Skeletal muscle satellite cell (primary cell): ENCODE data around the gene CDK14.
A peak's percentile ranks its signal among the peaks of the same experiment; 100 is the strongest.
"Not testable (repeated sequence)": the region's sequence is repeated elsewhere in the genome, so short reads cannot be mapped to it uniquely, and the experiment has no call there.

Source experiments
- H3K27me3 ChIP-seq: 2 replicates; pipeline ENCODE4 v1.7.0; 2013; ENCODE audit warnings: low read length; ENCODE audit not compliant: control insufficient read depth, insufficient read depth
- H3K36me3 ChIP-seq: 2 replicates; pipeline ENCODE4 v1.7.0; 2013; ENCODE audit warnings: mild to moderate bottlenecking, control low read depth, low read length; ENCODE audit not compliant: insufficient read depth
- H3K4me1 ChIP-seq: 2 replicates; pipeline ENCODE4 v1.7.0; 2013; ENCODE audit warnings: low read length; ENCODE audit not compliant: control insufficient read depth, insufficient read depth
- H3K4me2 ChIP-seq: 2 replicates; pipeline ENCODE4 v1.7.0; 2013; ENCODE audit warnings: mild to moderate bottlenecking, low read length
- H3K4me3 ChIP-seq: 2 replicates; pipeline ENCODE4 v1.7.0; 2013; ENCODE audit warnings: low read length
- H3K9ac ChIP-seq: 2 replicates; pipeline ENCODE4 v1.7.0; 2013; ENCODE audit warnings: mild to moderate bottlenecking, low read depth, low read length, moderate library complexity
- H3K9me3 ChIP-seq: replicated peaks from 2 replicates; pipeline ENCODE4 v1.7.0; 2013; ENCODE audit warnings: mild to moderate bottlenecking, control low read depth, low read length

Gene CDK14

DNA sequence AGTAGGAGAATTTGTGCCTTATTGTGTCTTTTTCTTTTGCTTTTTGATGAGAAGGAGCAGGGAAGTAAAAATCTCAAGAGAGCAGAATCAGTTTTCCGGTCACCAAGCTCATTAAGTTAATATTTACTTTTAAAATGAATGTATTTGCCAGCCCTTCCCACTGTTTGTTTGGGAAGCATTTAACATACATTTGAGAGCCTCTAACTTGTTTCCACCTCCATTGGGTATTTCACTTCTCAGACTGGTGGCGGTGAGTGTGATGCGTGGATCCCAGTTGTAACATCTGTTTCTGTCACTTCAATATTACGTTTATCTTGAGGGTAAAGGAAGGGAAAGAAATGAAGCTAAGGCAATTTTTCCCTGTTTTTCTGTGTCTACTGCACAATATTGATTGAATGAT lies 22.8 kb downstream of the CDK14 start:
- Histone ChIP-seq H3K4me1 (peaks cover 13% of the 10 kb centered on the region), H3K4me2 (no peak overlapping the region), H3K36me3 (no peaks in the 10 kb centered on the region)

DNA sequence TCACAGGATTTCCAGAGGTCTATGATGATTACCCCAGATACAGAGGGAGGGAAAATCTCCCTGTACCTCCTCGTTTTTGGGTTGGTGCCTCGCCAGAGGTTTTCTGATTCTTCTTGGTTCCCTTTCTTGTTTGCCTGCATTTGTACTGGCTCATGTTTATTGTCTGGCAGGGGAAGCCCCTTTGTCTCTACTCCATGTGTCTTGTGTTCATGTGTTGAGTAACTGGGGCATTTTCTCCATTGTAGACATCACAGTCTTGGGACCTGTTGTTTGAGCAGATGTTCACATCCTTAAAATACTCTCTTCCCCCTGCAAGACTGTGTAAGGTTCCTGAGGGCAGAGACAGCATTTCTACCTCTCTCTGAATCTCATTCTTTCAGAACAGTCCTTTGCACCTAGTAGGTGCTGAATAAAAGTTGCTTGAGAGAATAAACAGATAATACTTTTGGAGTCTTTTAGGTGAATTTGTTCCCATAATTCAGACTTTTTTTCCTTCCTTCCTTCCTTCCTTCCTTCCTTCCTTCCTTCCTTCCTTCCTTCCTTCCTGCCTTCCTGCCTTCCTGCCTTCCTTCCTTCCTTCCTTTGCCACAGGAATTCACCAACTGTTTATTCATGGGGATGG lies 25.1 kb downstream of the CDK14 start:
- H3K9ac ChIP-seq = no peak overlapping the region
- H3K4me1 ChIP-seq = peaks cover 37% of the 10 kb centered on the region
- no peaks in the 10 kb centered on the region for H3K27me3 ChIP-seq
- H3K4me2 ChIP-seq = no peak overlapping the region
- H3K4me3 ChIP-seq = no peak overlapping the region
- H3K9me3 ChIP-seq = no peaks in the 10 kb centered on the region
- no peaks in the 10 kb centered on the region for H3K36me3 ChIP-seq

More for the DNA sequence above, 22.8 kb downstream of the CDK14 start:
- Histone ChIP-seq H3K9ac (no peak overlapping the region), H3K27me3 (no peaks in the 10 kb centered on the region), H3K9me3 (no peaks in the 10 kb centered on the region), H3K4me3 (no peak overlapping the region)

DNA sequence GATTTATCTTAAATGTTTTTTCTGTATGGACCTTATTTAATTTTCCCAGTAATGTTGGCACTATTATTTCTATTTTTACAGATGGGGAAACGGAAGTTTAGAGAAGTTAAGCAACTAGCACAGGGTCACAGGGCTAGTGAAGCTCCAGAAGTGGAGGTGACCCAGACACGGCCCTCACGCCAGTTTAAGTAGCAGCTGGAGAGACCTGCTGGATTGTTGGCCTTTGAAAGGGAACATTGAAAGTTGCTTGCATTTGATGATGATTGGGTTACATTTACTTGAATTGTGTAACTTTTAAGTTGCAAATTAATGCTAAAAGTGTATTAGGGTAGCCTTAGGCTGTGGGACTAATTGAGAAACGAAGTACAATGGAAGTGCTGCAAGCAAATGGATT lies 25.6 kb downstream of the CDK14 start:
- Histone ChIP-seq H3K4me2 (no peak overlapping the region), H3K36me3 (no peaks in the 10 kb centered on the region)

DNA sequence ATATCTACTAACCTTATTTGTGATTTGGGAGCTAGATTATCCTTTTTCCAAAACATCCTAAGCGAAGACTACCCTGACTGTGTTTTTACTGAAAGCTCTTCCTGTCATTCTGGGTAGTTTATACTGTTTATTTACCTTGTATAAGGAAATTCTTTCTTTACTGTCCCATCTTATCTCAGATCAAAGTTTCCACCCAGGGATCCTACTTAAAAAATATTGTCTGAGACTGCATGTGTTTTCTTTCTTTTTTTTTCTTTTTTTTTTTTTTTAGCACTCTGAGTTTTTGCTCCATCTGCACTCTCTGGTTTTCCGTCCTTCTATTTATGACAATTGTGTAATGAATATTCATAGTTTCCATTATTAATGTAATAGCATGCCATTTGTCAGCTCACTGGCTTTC lies 26.5 kb downstream of the CDK14 start:
- no peak overlapping the region for H3K4me2 ChIP-seq
- no peaks in the 10 kb centered on the region for H3K36me3 ChIP-seq
- H3K4me1 ChIP-seq = peaks cover 38% of the 10 kb centered on the region
- H3K4me3 ChIP-seq = no peak overlapping the region
- H3K9ac ChIP-seq = no peak overlapping the region
- H3K27me3 ChIP-seq = no peaks in the 10 kb centered on the region
- H3K9me3 ChIP-seq = no peaks in the 10 kb centered on the region

More for the DNA sequence above, 25.6 kb downstream of the CDK14 start:
- no peak overlapping the region for H3K9ac ChIP-seq
- H3K9me3 ChIP-seq = no peaks in the 10 kb centered on the region
- H3K4me3 ChIP-seq = no peak overlapping the region
- no peaks in the 10 kb centered on the region for H3K27me3 ChIP-seq
- H3K4me1 ChIP-seq = peaks cover 38% of the 10 kb centered on the region

DNA sequence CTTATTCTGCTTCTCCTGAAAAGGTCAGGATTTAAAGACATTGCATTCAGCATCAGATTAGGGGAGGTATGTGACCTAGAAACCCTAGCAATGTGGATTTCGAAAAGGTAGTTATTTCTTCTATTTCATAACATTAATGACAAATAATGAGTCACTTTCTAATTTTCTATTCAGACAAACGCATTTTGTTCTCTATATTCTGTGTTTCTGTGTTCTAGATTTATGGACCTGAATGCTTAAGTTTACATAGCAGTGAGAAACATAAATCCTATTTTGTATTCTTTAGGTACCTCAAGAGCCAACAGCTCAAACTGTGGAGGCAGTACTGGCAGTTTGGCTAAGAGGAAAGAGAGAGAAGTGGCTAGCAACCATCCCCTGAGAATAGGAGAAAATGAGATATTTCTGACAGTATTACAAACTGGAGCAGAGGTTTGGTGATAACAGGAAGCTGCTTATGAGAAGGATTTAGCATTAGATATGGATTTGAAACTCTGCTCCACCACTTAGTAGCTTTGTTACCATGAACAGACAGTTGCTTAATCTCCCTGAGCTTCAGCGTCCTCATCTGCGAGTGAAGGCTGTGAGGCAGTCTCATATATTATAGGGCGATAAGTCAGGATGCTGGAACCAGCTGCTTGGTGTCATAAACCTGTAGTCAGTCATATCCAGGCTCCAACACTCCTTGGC lies 28.2 kb downstream of the CDK14 start:
- no peaks in the 10 kb centered on the region for H3K9me3 ChIP-seq
- H3K27me3 ChIP-seq = no peaks in the 10 kb centered on the region
- no peaks in the 10 kb centered on the region for H3K36me3 ChIP-seq
- H3K4me1 ChIP-seq = peaks cover 38% of the 10 kb centered on the region
- peak overlapping the region; percentile 62 for H3K4me2 ChIP-seq
- H3K9ac ChIP-seq = peak overlapping the region; percentile 34
- no peak overlapping the region for H3K4me3 ChIP-seq

DNA sequence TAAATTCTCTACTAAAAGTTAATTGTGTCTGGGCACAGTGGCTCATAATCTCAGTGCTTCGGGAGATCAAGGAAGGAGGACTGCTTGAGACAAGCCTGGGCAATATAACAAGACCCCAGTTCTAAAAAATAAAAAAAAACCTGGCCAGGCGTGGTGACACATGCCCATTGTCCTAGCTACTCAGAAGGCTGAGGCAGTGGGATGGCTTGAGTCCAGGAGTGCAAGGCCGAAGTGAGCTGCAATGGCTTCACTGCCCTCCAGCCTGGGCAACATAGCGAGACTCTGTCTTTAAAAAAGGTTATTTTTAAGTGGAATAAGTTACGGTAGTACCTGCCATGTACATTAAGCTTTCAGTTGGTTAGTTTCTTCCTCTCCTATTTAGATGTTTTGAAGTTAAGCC lies 28.9 kb downstream of the CDK14 start:
- Histone ChIP-seq H3K36me3 (no peaks in the 10 kb centered on the region), H3K4me3 (no peak overlapping the region), H3K9me3 (no peaks in the 10 kb centered on the region), H3K4me1 (peaks cover 38% of the 10 kb centered on the region), H3K4me2 (peak overlapping the region; percentile 62), H3K9ac (peak overlapping the region; percentile 34), H3K27me3 (no peaks in the 10 kb centered on the region)

DNA sequence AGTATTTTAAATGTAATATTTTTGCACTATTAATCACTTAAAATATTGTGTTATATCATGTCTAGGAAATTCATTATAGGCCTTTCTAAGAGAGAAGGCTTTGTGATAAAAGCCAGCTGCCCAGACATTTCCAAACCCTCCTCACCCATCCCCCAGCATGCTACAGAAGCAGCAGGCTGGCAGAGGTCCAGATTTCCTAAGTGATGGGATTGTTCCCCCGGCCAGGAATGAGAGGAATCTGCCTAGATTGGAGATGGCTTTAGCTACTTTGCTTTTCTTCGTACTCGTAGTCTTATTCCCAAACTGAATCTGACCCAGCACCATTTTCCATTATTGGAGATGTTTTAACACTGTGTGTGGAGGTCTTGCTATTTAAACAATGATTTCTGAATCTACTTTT lies 29.4 kb downstream of the CDK14 start:
- Histone ChIP-seq H3K4me2 (peak overlapping the region; percentile 70), H3K9me3 (no peaks in the 10 kb centered on the region), H3K9ac (no peak overlapping the region), H3K27me3 (no peaks in the 10 kb centered on the region), H3K36me3 (no peaks in the 10 kb centered on the region), H3K4me3 (peak overlapping the region; percentile 48), H3K4me1 (peaks cover 38% of the 10 kb centered on the region)

DNA sequence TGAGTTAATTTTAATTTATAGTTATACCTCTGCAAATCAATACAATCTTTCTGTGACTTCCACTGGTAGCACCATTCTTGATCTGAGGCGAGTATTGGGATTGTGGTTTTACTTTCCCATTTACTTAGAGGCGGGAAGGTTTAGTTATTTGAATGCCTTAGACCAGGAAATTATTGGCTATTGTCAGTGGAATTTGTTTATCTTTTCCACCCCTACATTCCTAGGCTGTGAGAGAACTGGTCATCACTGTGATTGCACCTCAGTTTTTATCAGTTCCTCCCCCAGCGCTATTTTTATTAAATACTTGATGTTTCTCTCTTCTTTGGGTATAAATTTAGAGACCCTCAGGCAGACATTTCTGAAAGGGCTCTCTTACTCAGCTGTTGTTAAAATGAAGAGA lies 29.9 kb downstream of the CDK14 start:
- H3K4me3 ChIP-seq = peak overlapping the region; percentile 48
- no peaks in the 10 kb centered on the region for H3K27me3 ChIP-seq
- no peak overlapping the region for H3K9ac ChIP-seq
- no peaks in the 10 kb centered on the region for H3K36me3 ChIP-seq
- H3K9me3 ChIP-seq = no peaks in the 10 kb centered on the region
- peaks cover 38% of the 10 kb centered on the region for H3K4me1 ChIP-seq
- H3K4me2 ChIP-seq = peak overlapping the region; percentile 70

DNA sequence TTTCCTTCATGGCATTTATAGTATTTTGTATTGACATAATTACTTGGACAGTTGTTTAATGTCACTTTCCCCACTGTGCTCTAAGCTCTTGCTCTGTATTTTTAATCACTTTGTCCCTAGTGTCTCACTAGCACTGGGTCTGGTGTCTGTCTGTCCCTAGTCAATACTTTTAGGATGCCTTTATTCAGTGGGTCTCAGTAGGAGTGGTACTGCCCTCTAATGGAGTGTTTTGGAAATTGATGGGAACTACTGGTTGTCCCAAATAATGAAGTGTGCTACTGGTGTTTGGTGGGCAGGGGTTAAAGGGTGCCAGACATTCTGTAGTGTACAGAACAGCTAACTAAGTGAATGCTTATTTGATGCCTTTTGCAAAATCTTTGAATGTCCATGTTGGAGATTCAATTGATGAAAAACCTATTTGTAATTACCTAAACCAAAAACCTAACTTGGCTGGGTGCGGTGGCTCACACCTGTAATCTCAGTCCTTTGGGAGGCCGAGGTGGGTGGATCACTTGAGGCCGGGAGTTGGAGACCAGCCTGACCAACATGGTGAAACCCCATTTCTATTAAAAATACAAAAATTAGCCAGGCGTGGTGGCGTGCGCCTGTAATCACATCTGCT lies 33.3 kb downstream of the CDK14 start:
- no peaks in the 10 kb centered on the region for H3K27me3 ChIP-seq
- H3K4me2 ChIP-seq = no peak overlapping the region
- no peaks in the 10 kb centered on the region for H3K36me3 ChIP-seq
- H3K9me3 ChIP-seq = no peaks in the 10 kb centered on the region
- no peak overlapping the region for H3K9ac ChIP-seq
- H3K4me1 ChIP-seq = peaks cover 19% of the 10 kb centered on the region
- H3K4me3 ChIP-seq = no peak overlapping the region

DNA sequence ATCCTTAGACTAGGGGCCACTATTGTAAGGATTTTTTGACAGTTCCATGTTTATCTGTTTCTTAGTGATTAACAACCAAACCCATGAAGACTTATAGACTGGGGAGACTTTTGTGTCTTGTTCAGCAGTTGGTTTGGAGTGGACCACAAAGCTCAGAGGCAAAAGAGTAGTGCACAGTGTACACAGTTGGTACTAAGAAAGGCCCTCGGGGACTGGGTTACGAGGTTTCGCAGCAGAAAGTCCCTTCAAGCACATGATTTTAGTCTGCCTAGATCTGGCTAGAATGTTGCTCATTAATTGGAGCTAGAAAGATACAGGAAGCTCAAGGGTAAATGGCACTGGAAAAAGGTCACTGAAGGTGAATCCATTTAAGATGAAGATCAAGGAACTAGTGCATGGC lies 35.4 kb downstream of the CDK14 start:
- no peaks in the 10 kb centered on the region for H3K36me3 ChIP-seq
- H3K4me2 ChIP-seq = no peak overlapping the region
- no peaks in the 10 kb centered on the region for H3K9me3 ChIP-seq
- H3K27me3 ChIP-seq = no peaks in the 10 kb centered on the region
- no peaks in the 10 kb centered on the region for H3K4me1 ChIP-seq
- H3K4me3 ChIP-seq = no peak overlapping the region
- H3K9ac ChIP-seq = no peak overlapping the region

DNA sequence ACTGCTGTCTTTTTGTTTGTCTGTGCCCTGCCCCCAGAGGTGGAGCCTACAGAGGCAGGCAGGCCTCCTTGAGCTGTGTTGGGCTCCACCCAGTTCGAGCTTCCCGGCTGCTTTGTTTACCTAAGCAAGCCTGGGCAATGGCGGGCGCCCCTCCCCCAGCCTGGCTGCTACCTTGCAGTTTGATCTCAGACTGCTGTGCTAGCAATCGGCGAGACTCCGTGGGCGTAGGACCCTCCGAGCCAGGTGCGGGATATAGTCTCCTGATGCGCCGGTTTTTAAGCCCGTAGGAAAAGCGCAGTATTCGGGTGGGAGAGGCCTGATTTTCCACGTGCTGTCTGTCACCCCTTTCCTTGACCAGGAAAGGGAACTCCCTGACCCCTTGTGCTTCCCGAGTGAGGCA lies 43.6 kb downstream of the CDK14 start:
- not testable (repeated sequence) for H3K4me1 ChIP-seq, H3K36me3 ChIP-seq, H3K4me2 ChIP-seq, H3K9me3 ChIP-seq, H3K9ac ChIP-seq, H3K27me3 ChIP-seq, H3K4me3 ChIP-seq

DNA sequence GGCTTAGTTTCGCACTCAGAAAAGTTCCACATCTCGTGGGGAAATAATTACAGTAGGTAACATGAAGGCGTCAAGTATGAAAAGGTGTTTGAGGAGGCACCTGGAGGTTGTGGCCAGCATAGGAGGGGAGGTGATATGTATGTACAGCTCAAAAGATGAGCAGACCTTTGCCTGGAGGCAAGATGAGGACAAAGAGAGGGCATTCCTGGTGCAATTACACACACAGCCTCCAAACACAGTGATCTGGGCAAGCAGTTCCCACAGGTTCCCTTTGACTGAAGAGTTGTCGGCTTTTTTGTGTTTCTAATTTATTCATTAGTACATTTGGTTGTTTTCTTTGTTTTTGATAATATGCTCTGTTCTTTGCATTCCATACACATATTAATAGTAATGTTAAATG lies 46.9 kb downstream of the CDK14 start:
- Histone ChIP-seq H3K36me3 (no peaks in the 10 kb centered on the region), H3K4me2 (no peak overlapping the region), H3K4me3 (no peak overlapping the region), H3K4me1 (no peaks in the 10 kb centered on the region), H3K27me3 (no peaks in the 10 kb centered on the region), H3K9ac (no peak overlapping the region), H3K9me3 (no peaks in the 10 kb centered on the region)
